HG02642 (cell line): ENCODE measurements around the gene TSPAN11.

Experiments used
- ATAC-seq: cut with Tn5 transposase; IDR thresholded peaks from one replicate; pipeline ENCODE4 v1.9.1; 2021; ENCODE audit warnings: mild to moderate bottlenecking; ENCODE audit not compliant: unreplicated experiment, poor library complexity

TSPAN11 gene

GRCh38 chr12:30909349-30910037, 17.1 kb upstream of the TSPAN11 start:
- ATAC-seq: no peak

GRCh38 chr12:30910038-30910350, 16.6 kb upstream of the TSPAN11 start:
- no peak for ATAC-seq

GRCh38 chr12:30911207-30911606, 15.3 kb upstream of the TSPAN11 start:
- ATAC-seq: no peak

- ATAC-seq: no peak
Observed at GRCh38 chr12:30913323-30913722, 13.2 kb upstream of the TSPAN11 start.

- no peak for ATAC-seq
Observed at GRCh38 chr12:30914986-30915591, 11.5 kb upstream of the TSPAN11 start.

- ATAC-seq: no peak
Observed at GRCh38 chr12:30923057-30923456, 3.5 kb upstream of the TSPAN11 start.

- no peak for ATAC-seq
Observed at GRCh38 chr12:30925607-30926242, 823 bp upstream of the TSPAN11 start.

- ATAC-seq: no peak
Observed at GRCh38 chr12:30927222-30927611, 669 bp downstream of the TSPAN11 start.

- ATAC-seq: no peak
Observed at GRCh38 chr12:30928356-30929244, 2.1 kb downstream of the TSPAN11 start.

GRCh38 chr12:30930238-30930637, 3.7 kb downstream of the TSPAN11 start:
- no peak for ATAC-seq

GRCh38 chr12:30930641-30931040, 4.1 kb downstream of the TSPAN11 start:
- no peak for ATAC-seq

- no peak for ATAC-seq
Observed at GRCh38 chr12:30932881-30933280, 6.3 kb downstream of the TSPAN11 start.

- no peak for ATAC-seq
Observed at GRCh38 chr12:30934811-30935210, 8.3 kb downstream of the TSPAN11 start.

- ATAC-seq: no peak
Observed at GRCh38 chr12:30936036-30936435, 9.5 kb downstream of the TSPAN11 start.

- no peak for ATAC-seq
Observed at GRCh38 chr12:30939234-30939633, 12.7 kb downstream of the TSPAN11 start.

GRCh38 chr12:30942486-30942885, 15.9 kb downstream of the TSPAN11 start:
- ATAC-seq: no peak

- no peak for ATAC-seq
Observed at GRCh38 chr12:30942936-30943335, 16.4 kb downstream of the TSPAN11 start.

GRCh38 chr12:30945443-30946164, 19.1 kb downstream of the TSPAN11 start:
- no peak for ATAC-seq

GRCh38 chr12:30952015-30952414, 25.5 kb downstream of the TSPAN11 start:
- no peak for ATAC-seq

GRCh38 chr12:30953257-30953656, 26.7 kb downstream of the TSPAN11 start:
- ATAC-seq: no peak
